Trophoblast cell (in vitro differentiated cells and primary cell): ENCODE results near the gene YAP1.
A peak's percentile ranks its signal among the peaks of the same experiment; 100 is the strongest.

Experiments
- DNase-seq, 2 donors: peaks; one replicate each; pipeline ENCODE4 v3.0.0-alpha.2; 2016
- H2AFZ ChIP-seq: 2 replicates; pipeline ENCODE4 v1.6.1; 2013; ENCODE audit warnings: low read length, moderate library complexity, mild to moderate bottlenecking; ENCODE audit not compliant: insufficient read depth, poor library complexity
- H2AK5ac ChIP-seq: 2 replicates; pipeline ENCODE4 v1.6.1; 2013; ENCODE audit warnings: mild to moderate bottlenecking, low read length
- H2BK120ac ChIP-seq: 2 replicates; pipeline ENCODE4 v1.6.1; 2013; ENCODE audit warnings: low read length, mild to moderate bottlenecking, moderate library complexity; ENCODE audit not compliant: insufficient read depth, poor library complexity
- H2BK12ac ChIP-seq: 2 replicates; pipeline ENCODE4 v1.6.1; 2013; ENCODE audit warnings: mild to moderate bottlenecking, low read length, moderate library complexity
- H2BK5ac ChIP-seq: 2 replicates; pipeline ENCODE4 v1.6.1; 2013; ENCODE audit warnings: low read length, low read depth, moderate library complexity, mild to moderate bottlenecking; ENCODE audit not compliant: poor library complexity
- H3K14ac ChIP-seq: 2 replicates; pipeline ENCODE4 v1.6.1; 2013; ENCODE audit warnings: mild to moderate bottlenecking, low read length
- H3K18ac ChIP-seq: 2 replicates; pipeline ENCODE4 v1.6.1; 2013; ENCODE audit warnings: mild to moderate bottlenecking, low read length
- H3K23ac ChIP-seq: 2 replicates; pipeline ENCODE4 v1.6.1; 2013; ENCODE audit warnings: low read length
- H3K27ac ChIP-seq: 2 replicates; pipeline ENCODE4 v1.5.1; 2013; ENCODE audit warnings: low read depth, mild to moderate bottlenecking, inconsistent platforms, low read length, moderate library complexity
- H3K27me3 ChIP-seq: 2 replicates; pipeline ENCODE4 v1.6.1; 2013; ENCODE audit warnings: inconsistent platforms, mild to moderate bottlenecking, low read length, moderate library complexity; ENCODE audit not compliant: insufficient read depth
- H3K36me3 ChIP-seq, 2 experiments: 1 replicate in 1 of 2; 2 replicates in 1 of 2; pipeline ENCODE4 v1.6.1; 2013; ENCODE audit warnings: low read length in 2 of 2, mild to moderate bottlenecking in 2 of 2, moderate library complexity in 1 of 2; ENCODE audit not compliant: insufficient read depth in 2 of 2, control insufficient read depth in 1 of 2
- H3K4ac ChIP-seq: 2 replicates; pipeline ENCODE4 v1.6.1; 2013; ENCODE audit warnings: low read depth, mild to moderate bottlenecking, low read length, moderate library complexity
- H3K4me1 ChIP-seq, 2 experiments: 1 replicate in 1 of 2; 2 replicates in 1 of 2; pipeline ENCODE4 v1.6.1; 2013; ENCODE audit warnings: low read length in 2 of 2, mild to moderate bottlenecking in 2 of 2, moderate library complexity in 1 of 2; ENCODE audit not compliant: insufficient read depth in 2 of 2, control insufficient read depth in 1 of 2
- H3K4me2 ChIP-seq: 2 replicates; pipeline ENCODE4 v1.6.1; 2013; ENCODE audit warnings: inconsistent platforms, mild to moderate bottlenecking, low read length, moderate library complexity
- H3K4me3 ChIP-seq: 2 replicates; pipeline ENCODE4 v1.5.1; 2013; ENCODE audit warnings: mild to moderate bottlenecking, low read depth, low read length, inconsistent platforms
- H3K79me1 ChIP-seq: one replicate; pipeline ENCODE4 v1.6.1; 2013; ENCODE audit warnings: low read length
- H3K79me2 ChIP-seq: 2 replicates; pipeline ENCODE4 v1.6.1; 2013; ENCODE audit warnings: low read length, mild to moderate bottlenecking; ENCODE audit not compliant: control insufficient read depth, insufficient read depth, poor library complexity
- H3K9ac ChIP-seq: 2 replicates; pipeline ENCODE4 v1.6.1; 2013; ENCODE audit warnings: mild to moderate bottlenecking, low read length
- H3K9me3 ChIP-seq: 2 replicates; pipeline ENCODE4 v1.6.1; 2013; ENCODE audit warnings: low read depth, mild to moderate bottlenecking, control low read depth, inconsistent platforms, low read length; ENCODE audit not compliant: insufficient read depth
- H4K12ac ChIP-seq: 2 replicates; pipeline ENCODE4 v1.6.1; 2013; ENCODE audit warnings: low read depth, mild to moderate bottlenecking, low read length, moderate library complexity
- H4K8ac ChIP-seq: 2 replicates; pipeline ENCODE4 v1.6.1; 2013; ENCODE audit warnings: low read depth, mild to moderate bottlenecking, low read length, moderate library complexity
- H4K91ac ChIP-seq: one replicate; pipeline ENCODE4 v1.6.1; 2013; ENCODE audit warnings: low read depth, mild to moderate bottlenecking, low read length, moderate library complexity
- WGBS: extraction: QIAGEN DNeasy Blood & Tissue Kit; methylation state at CpG from one replicate; pipeline ENCODE4 v1.1.7; 2013; ENCODE audit warnings: missing lambda C conversion rate; ENCODE audit not compliant: insufficient read length, insufficient coverage; ENCODE audit errors: extremely low coverage; 5-methylcytosine and 5-hydroxymethylcytosine counted together

The YAP1 gene

DNA sequence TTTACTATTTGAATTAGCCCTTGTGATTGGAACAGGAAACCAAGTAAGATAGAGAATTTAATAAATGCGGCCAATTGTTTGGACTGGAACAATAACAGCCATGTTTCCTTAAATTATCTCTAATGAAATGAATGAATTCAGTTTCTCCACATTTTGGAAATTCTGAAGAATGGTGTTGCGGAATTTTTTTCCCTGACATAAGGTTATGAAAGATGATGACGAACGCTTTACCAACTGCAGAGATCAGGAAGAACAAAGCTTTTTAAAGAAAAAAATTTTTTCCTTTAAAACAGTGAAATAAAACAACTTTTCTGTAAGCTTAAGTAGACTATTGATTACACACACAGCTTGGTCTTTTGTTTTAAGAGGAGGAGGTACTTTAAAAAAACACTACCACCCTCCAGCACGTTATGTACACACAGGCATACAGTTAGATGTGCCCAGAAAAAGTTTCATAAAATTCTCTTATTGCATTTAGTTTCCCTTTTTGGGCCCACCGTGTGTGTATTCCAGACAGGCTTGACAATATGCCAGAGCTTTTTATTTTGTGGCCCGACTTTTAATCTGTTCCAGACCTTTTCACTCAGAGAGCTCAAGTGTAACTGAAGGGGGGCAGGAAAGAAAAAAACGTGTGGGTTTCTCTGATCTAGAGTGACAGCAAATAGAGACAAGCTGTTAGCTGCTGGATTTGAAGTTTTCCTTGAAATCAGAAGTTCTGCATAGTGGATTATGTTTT lies 77.3 kb downstream of the YAP1 start:
- H3K4me3 ChIP-seq: no peak overlapping the region
- H2BK12ac ChIP-seq: no peak overlapping the region
- no peak overlapping the region for H2BK120ac ChIP-seq
- H3K27me3 ChIP-seq: no peaks in the 10 kb centered on the region
- no peaks in the 10 kb centered on the region for H3K79me2 ChIP-seq
- H3K14ac ChIP-seq: no peak overlapping the region
- no peaks in the 10 kb centered on the region for H3K79me1 ChIP-seq
- no peak overlapping the region for H3K9ac ChIP-seq
- H3K4ac ChIP-seq: no peak overlapping the region
- H4K8ac ChIP-seq: no peak overlapping the region
- no peak overlapping the region for H3K18ac ChIP-seq
- H3K27ac ChIP-seq: no peak overlapping the region
- no peak overlapping the region for H4K91ac ChIP-seq
- H3K23ac ChIP-seq: no peak overlapping the region
- WGBS: no CpG with 5 or more reads among the region's 8 CpGs
- DNase-seq: peak in 1 of 2 donors; percentile 62
- peaks cover 0 to 4% of the 10 kb centered on the region in 2 experiments for H3K36me3 ChIP-seq
- peaks cover 0 to 4% of the 10 kb centered on the region in 2 experiments for H3K4me1 ChIP-seq
- H2AK5ac ChIP-seq: no peak overlapping the region
- no peaks in the 10 kb centered on the region for H3K9me3 ChIP-seq
- no peak overlapping the region for H3K4me2 ChIP-seq
- no peak overlapping the region for H4K12ac ChIP-seq
- no peak overlapping the region for H2AFZ ChIP-seq
- H2BK5ac ChIP-seq: no peak overlapping the region

- Histone ChIP-seq H3K27ac (no peak overlapping the region), H3K23ac (no peak overlapping the region), H3K4me2 (no peak overlapping the region), H3K4me3 (no peak overlapping the region), H3K27me3 (no peaks in the 10 kb centered on the region), H4K8ac (no peak overlapping the region), H3K79me1 (no peaks in the 10 kb centered on the region), H3K36me3 (peaks cover 1 to 4% of the 10 kb centered on the region in 2 experiments), H2BK12ac (no peak overlapping the region), H3K14ac (no peak overlapping the region), H2AK5ac (no peak overlapping the region), H3K9ac (no peak overlapping the region), H3K9me3 (no peaks in the 10 kb centered on the region), H2BK5ac (no peak overlapping the region), H2BK120ac (no peak overlapping the region), H3K4ac (no peak overlapping the region), H3K18ac (no peak overlapping the region), H2AFZ (no peak overlapping the region), H3K79me2 (no peaks in the 10 kb centered on the region), H4K12ac (no peak overlapping the region), H4K91ac (no peak overlapping the region), H3K4me1 (peaks cover 0 to 4% of the 10 kb centered on the region in 2 experiments)
- DNase-seq: no peak
- no CpG with 5 or more reads among the region's 5 CpGs for WGBS
Measured at GRCh38 chr11:102188488-102188887, 78.2 kb downstream of the YAP1 start.

GRCh38 chr11:102191832-102192231 lies 81.6 kb downstream of the YAP1 start:
- no peak overlapping the region for H4K8ac ChIP-seq
- no peak overlapping the region for H3K14ac ChIP-seq
- H3K9me3 ChIP-seq: no peaks in the 10 kb centered on the region
- peak overlapping the region; percentile 12 for H3K4me2 ChIP-seq
- H2AK5ac ChIP-seq: no peak overlapping the region
- H3K23ac ChIP-seq: no peak overlapping the region
- H2BK12ac ChIP-seq: no peak overlapping the region
- H3K4ac ChIP-seq: peak overlapping the region; percentile 33
- H4K91ac ChIP-seq: no peak overlapping the region
- no peak overlapping the region for H3K4me3 ChIP-seq
- H3K27me3 ChIP-seq: no peaks in the 10 kb centered on the region
- H3K4me1 ChIP-seq: peaks cover 0 to 2% of the 10 kb centered on the region in 2 experiments
- no peak overlapping the region for H3K27ac ChIP-seq
- DNase-seq: no peak
- H2BK5ac ChIP-seq: no peak overlapping the region
- no peak overlapping the region for H4K12ac ChIP-seq
- H3K79me2 ChIP-seq: no peaks in the 10 kb centered on the region
- no peak overlapping the region for H2BK120ac ChIP-seq
- WGBS: no CpG with 5 or more reads among the region's 3 CpGs
- no peak overlapping the region for H2AFZ ChIP-seq
- H3K79me1 ChIP-seq: no peaks in the 10 kb centered on the region
- H3K36me3 ChIP-seq: peaks cover 4% of the 10 kb centered on the region in 2 experiments
- no peak overlapping the region for H3K18ac ChIP-seq
- H3K9ac ChIP-seq: no peak overlapping the region

DNA sequence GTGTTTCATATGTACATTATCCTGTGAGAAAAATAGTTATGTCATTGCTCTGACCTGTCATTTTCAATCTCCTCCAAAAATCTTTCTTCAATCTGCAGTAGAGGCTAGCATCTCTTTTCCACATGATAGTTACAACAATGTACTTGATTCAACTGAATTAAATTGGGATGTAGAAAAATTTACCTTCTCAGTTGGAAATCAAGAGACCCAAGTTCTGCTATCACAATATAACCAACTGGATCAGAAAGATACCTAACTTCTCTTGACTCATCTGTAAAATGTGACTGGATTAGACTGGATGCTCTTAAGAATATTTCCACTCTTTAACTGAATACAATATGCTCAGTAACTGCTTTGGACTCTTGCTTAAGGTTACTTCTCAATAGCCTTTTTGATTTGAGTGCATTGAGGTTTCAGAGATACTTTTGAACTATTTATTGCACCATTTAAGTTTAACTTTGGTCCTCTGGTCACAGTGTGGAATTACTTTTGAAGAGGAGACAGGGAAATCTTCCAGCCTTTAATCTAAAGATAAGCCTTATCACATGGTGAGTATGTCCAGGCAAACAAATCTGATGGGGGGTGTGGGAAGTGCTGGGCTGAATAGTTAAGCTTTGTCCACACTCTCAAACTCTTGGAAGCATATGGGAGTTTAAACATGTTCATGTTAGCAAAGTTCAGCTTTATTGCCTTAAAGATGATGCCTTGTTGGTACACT lies 82.3 kb downstream of the YAP1 start:
- H2AFZ ChIP-seq: no peak overlapping the region

More for the DNA sequence above, 82.3 kb downstream of the YAP1 start:
- Histone ChIP-seq H3K79me1 (no peaks in the 10 kb centered on the region), H3K4me1 (peaks cover 0 to 2% of the 10 kb centered on the region in 2 experiments), H4K12ac (no peak overlapping the region), H3K4me2 (no peak overlapping the region), H3K9ac (no peak overlapping the region), H3K9me3 (no peaks in the 10 kb centered on the region), H4K8ac (no peak overlapping the region), H4K91ac (no peak overlapping the region), H2BK5ac (no peak overlapping the region), H2BK120ac (no peak overlapping the region), H2BK12ac (no peak overlapping the region), H3K23ac (no peak overlapping the region), H3K79me2 (no peaks in the 10 kb centered on the region), H3K27me3 (no peaks in the 10 kb centered on the region), H3K14ac (no peak overlapping the region), H3K4me3 (no peak overlapping the region), H3K4ac (no peak overlapping the region), H3K36me3 (peaks cover 4% of the 10 kb centered on the region in 2 experiments), H3K27ac (no peak overlapping the region), H3K18ac (no peak overlapping the region), H2AK5ac (no peak overlapping the region)
- DNase-seq: no peak
